A673 (cell line): ENCODE data around the gene TMEM272. TPM values are rescaled to one million over a fixed set of nuclear protein-coding genes. Genes with fewer than 3 reads are reported as not detected.

Experiments used
- BruUV-seq: library from RNA; stranded (reverse); fragments of 400-500 nt; replicated peaks from 2 replicates; lab custom pipeline; 2021; lab: Mats Ljungman, UMichigan
- CTCF ChIA-PET: fragments of 300-600 bp; sonication (Branson Sonifier 250); formaldehyde crosslinking; loops from one replicate; lab custom pipeline; 2022; ENCODE audit warnings: antibody characterized with exemption; lab: Charles Lee
- POLR2A ChIA-PET: fragments of 300-600 bp; sonication (Branson Sonifier 250); formaldehyde crosslinking; loops from one replicate; lab custom pipeline; 2022; ENCODE audit warnings: antibody characterized with exemption; ENCODE audit not compliant: low non-redundant PET; lab: Charles Lee
- DNase-seq: peaks from one replicate; pipeline ENCODE4 v3.0.0-alpha.2; 2015; ENCODE audit warnings: low spot score
- H3K27ac ChIP-seq: fragments of 200-600 bp; sonication (generic); 2 replicates; pipeline ENCODE4 v1.5.1; 2016; ENCODE audit warnings: mixed run types, low read depth, mild to moderate bottlenecking, mixed read lengths, antibody characterized with exemption, low read length; ENCODE audit not compliant: poor library complexity, severe bottlenecking
- H3K27me3 ChIP-seq: fragments of 200-600 bp; sonication (generic); replicated peaks from 2 replicates; pipeline ENCODE4 v1.6.1; 2017; ENCODE audit warnings: mixed run types, low read depth, mild to moderate bottlenecking, mixed read lengths, antibody characterized with exemption, low read length; ENCODE audit not compliant: insufficient read depth, poor library complexity
- H3K36me3 ChIP-seq: fragments of 200-600 bp; sonication (generic); 2 replicates; pipeline ENCODE4 v1.6.1; 2016; ENCODE audit warnings: mixed run types, mild to moderate bottlenecking, mixed read lengths, antibody characterized with exemption, low read length; ENCODE audit not compliant: insufficient read depth, poor library complexity, severe bottlenecking
- H3K4me1 ChIP-seq: fragments of 200-600 bp; sonication (generic); 2 replicates; pipeline ENCODE4 v1.6.1; 2017; ENCODE audit warnings: mixed run types, mild to moderate bottlenecking, mixed read lengths, antibody characterized with exemption, low read length; ENCODE audit not compliant: insufficient read depth, poor library complexity, severe bottlenecking
- H3K4me3 ChIP-seq: fragments of 200-600 bp; sonication (generic); 2 replicates; pipeline ENCODE4 v1.5.1; 2016; ENCODE audit warnings: low read depth, mixed run types, mild to moderate bottlenecking, mixed read lengths, low read length; ENCODE audit not compliant: poor library complexity, severe bottlenecking
- H3K9me3 ChIP-seq: fragments of 200-600 bp; sonication (generic); 2 replicates; pipeline ENCODE4 v1.6.1; 2016; ENCODE audit warnings: mixed run types, low read depth, mild to moderate bottlenecking, mixed read lengths, antibody characterized with exemption, low read length; ENCODE audit not compliant: poor library complexity, severe bottlenecking
- CTCF ChIP-seq: fragments of 300-800, 200-600 bp; sonication (generic); conservative IDR thresholded peaks from 2 replicates; pipeline ENCODE4 v1.5.1; 2017; ENCODE audit warnings: low read depth, mild to moderate bottlenecking, antibody characterized with exemption, low read length, moderate library complexity, mixed read lengths
- EZH2 ChIP-seq: fragments of 200-600 bp; sonication (generic); IDR thresholded peaks from 2 replicates; pipeline ENCODE4 v1.6.1; 2017; ENCODE audit warnings: borderline replicate concordance, low read depth, mild to moderate bottlenecking, mixed read lengths, antibody characterized with exemption, low read length; ENCODE audit not compliant: poor library complexity, severe bottlenecking
- intact Hi-C: fragments of 100-400 bp; cut with micrococcal nuclease; formaldehyde crosslinking; loops from one replicate; pipeline ENCODE4 v1.10.0; 2022; ENCODE audit not compliant: unreplicated experiment
- total RNA-seq: library from RNA; stranded (reverse); gene quantifications from 2 replicates; pipeline ENCODE4 v1.2.3, GENCODE V29; 2021

The TMEM272 gene
- total RNA-seq, 1 experiment from 2014 or later, result not detected

GRCh38 chr13:51823359-51823758 lies 21.6 kb downstream of the TMEM272 start:
- ChIA-PET CTCF (no interaction called here), POLR2A (no interaction called here)
- no TSS peak for BruUV-seq
- H3K27me3 ChIP-seq, result no peaks in the 10 kb centered on the region
- TF ChIP-seq CTCF, result no peak
- no peak for TF ChIP-seq EZH2
- H3K4me1 ChIP-seq, result peaks cover 5% of the 10 kb centered on the region
- H3K36me3 ChIP-seq, result no peaks in the 10 kb centered on the region
- intact Hi-C loops, result no loop called here
- no peaks in the 10 kb centered on the region for H3K9me3 ChIP-seq
- H3K4me3 ChIP-seq, result no peak overlapping the region
- no peak overlapping the region for H3K27ac ChIP-seq
- no peak for DNase-seq

GRCh38 chr13:51822106-51822815 lies 22.7 kb downstream of the TMEM272 start:
- BruUV-seq, result no TSS peak
- Histone ChIP-seq H3K9me3 (no peaks in the 10 kb centered on the region), H3K4me3 (no peak overlapping the region), H3K27me3 (no peaks in the 10 kb centered on the region), H3K27ac (no peak overlapping the region), H3K36me3 (no peaks in the 10 kb centered on the region), H3K4me1 (peaks cover 5% of the 10 kb centered on the region)
- POLR2A ChIA-PET, result no interaction called here
- intact Hi-C loops, result no loop called here
- CTCF ChIA-PET, result no interaction called here
- TF ChIP-seq CTCF (no peak), EZH2 (no peak)
- no peak for DNase-seq

- BruUV-seq, result no TSS peak
- Histone ChIP-seq H3K4me3 (no peak overlapping the region), H3K9me3 (no peaks in the 10 kb centered on the region), H3K27me3 (no peaks in the 10 kb centered on the region), H3K27ac (no peak overlapping the region), H3K36me3 (no peaks in the 10 kb centered on the region), H3K4me1 (peaks cover 5% of the 10 kb centered on the region)
- TF ChIP-seq CTCF (no peak), EZH2 (no peak)
- no peak for DNase-seq
- ChIA-PET CTCF (no interaction called here), POLR2A (no interaction called here)
- intact Hi-C loops, result no loop called here
Observed at GRCh38 chr13:51821606-51822005, 23.4 kb downstream of the TMEM272 start.
